Measurements from ENCODE around the gene MARK3. TPM values are rescaled to one million over a fixed set of nuclear protein-coding genes. Genes with fewer than 3 reads are reported as not detected.

MARK3 gene
- total and polyA plus RNA-seq, 2 of the 13 experiments (the other 11 are each of a cell fraction or from before 2014, with no cell fraction given), result 47.7 to 56.6 TPM

DNA sequence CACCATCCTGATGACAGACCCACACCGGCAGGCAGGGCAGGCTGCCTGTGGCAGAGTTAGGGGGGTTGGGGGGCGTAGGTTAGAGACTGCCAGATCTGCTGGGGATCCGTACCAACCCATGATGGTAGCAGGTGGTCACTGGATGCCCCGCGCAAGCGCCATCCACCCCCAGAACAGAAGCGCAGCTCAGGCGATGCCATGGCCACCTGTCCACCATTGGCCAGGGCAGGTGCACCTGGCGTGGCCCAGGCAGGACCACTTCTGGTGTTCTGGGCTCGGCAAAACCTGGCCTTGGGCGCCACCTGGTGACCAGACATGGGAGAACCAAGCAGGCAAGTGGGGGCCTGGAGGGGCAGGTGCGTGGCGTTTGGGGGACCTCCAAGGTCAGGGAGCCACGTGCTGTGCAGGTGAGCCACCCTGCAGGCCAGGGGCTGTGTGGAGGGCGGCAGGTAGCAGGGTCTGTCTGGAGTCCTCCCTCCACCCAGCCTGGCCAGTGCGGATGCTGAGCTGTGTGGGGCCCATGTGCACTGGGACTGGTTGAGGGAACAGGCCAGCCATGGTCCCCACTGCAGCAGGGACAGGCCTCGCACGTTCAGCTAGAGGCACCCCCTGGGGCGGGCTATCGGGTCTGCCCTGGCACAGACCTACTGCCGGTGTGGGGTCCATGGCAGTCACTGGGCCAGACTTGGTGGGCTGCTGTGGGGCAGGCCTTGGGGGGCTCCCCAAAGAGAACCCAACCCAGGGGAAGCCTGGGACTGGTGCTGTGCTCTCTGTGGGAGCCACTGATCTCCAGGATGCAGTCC is 161.6 kb downstream of the MARK3 start (continued):
- TF ChIP-seq MZF1 (CRISPR knock-in tag; IDR thresholded peaks at IDR 0.05; ENCODE audit: borderline replicate concordance) (no peak), ZNF124 (CRISPR knock-in tag; IDR thresholded peaks at IDR 0.05) (no peak), ZNF33A (CRISPR knock-in tag; IDR thresholded peaks at IDR 0.05; ENCODE audit: borderline replicate concordance) (no peak), CEBPB (IDR thresholded peaks at IDR 0.05; ENCODE audit: borderline replicate concordance, low read depth, low read length) (no peak), NR3C1 (CRISPR knock-in tag; IDR thresholded peaks at IDR 0.05) (no peak), ZNF660 (CRISPR knock-in tag; IDR thresholded peaks at IDR 0.05; ENCODE audit: borderline replicate concordance, low read depth) (no peak), U2AF2 (IDR thresholded peaks at IDR 0.05; ENCODE audit: low read depth, low read length) (no peak), BORCS8-MEF2B (CRISPR knock-in tag; IDR thresholded peaks at IDR 0.05) (no peak), ZNF451 (CRISPR knock-in tag; IDR thresholded peaks at IDR 0.05) (no peak), SMARCC2 (IDR thresholded peaks at IDR 0.05) (no peak), KDM3A (CRISPR knock-in tag; IDR thresholded peaks at IDR 0.05; ENCODE audit: low read depth) (0 out of 2 replicates have a peak, but pooled peaks have one; percentile 59), NR2F6 (IDR thresholded peaks at IDR 0.05) (no peak), NR2F6 (CRISPR knock-in tag; IDR thresholded peaks at IDR 0.05) (no peak; the same call in 1 of the 2 replicates), HNRNPH1 (optimal IDR thresholded peaks at IDR 0.05; ENCODE audit: low read depth, low read length) (no peak), NFKB2 (CRISPR knock-in tag; IDR thresholded peaks at IDR 0.05; ENCODE audit: borderline replicate concordance) (peak; percentile 72; the same call in 1 of the 2 replicates), ZNF382 (CRISPR knock-in tag; IDR thresholded peaks at IDR 0.05; ENCODE audit: borderline replicate concordance) (no peak), JUND (CRISPR knock-in tag; IDR thresholded peaks at IDR 0.05) (no peak), ZFP36 (IDR thresholded peaks at IDR 0.05; ENCODE audit: borderline replicate concordance, low read depth, low read length, partially characterized antibody) (no peak), GABPA (IDR thresholded peaks at IDR 0.05; ENCODE audit: low read depth, low read length) (no peak), GABPA (CRISPR knock-in tag; IDR thresholded peaks at IDR 0.05; ENCODE audit: low read depth) (no peak), ZMYM2 (CRISPR knock-in tag; IDR thresholded peaks at IDR 0.05) (no peak)
- TF ChIP-seq, protein P1, sequence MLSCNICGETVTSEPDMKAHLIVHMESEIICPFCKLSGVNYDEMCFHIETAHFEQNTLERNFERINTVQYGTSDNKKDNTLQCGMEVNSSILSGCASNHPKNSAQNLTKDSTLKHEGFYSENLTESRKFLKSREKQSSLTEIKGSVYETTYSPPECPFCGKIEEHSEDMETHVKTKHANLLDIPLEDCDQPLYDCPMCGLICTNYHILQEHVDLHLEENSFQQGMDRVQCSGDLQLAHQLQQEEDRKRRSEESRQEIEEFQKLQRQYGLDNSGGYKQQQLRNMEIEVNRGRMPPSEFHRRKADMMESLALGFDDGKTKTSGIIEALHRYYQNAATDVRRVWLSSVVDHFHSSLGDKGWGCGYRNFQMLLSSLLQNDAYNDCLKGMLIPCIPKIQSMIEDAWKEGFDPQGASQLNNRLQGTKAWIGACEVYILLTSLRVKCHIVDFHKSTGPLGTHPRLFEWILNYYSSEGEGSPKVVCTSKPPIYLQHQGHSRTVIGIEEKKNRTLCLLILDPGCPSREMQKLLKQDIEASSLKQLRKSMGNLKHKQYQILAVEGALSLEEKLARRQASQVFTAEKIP (CRISPR knock-in tag; IDR thresholded peaks at IDR 0.05; ENCODE audit: borderline replicate concordance), result no peak
- TF ChIP-seq, protein P2, sequence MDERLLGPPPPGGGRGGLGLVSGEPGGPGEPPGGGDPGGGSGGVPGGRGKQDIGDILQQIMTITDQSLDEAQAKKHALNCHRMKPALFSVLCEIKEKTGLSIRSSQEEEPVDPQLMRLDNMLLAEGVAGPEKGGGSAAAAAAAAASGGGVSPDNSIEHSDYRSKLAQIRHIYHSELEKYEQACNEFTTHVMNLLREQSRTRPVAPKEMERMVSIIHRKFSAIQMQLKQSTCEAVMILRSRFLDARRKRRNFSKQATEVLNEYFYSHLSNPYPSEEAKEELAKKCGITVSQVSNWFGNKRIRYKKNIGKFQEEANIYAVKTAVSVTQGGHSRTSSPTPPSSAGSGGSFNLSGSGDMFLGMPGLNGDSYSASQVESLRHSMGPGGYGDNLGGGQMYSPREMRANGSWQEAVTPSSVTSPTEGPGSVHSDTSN (CRISPR knock-in tag; IDR thresholded peaks at IDR 0.05), result no peak
- TF ChIP-seq, protein P3, sequence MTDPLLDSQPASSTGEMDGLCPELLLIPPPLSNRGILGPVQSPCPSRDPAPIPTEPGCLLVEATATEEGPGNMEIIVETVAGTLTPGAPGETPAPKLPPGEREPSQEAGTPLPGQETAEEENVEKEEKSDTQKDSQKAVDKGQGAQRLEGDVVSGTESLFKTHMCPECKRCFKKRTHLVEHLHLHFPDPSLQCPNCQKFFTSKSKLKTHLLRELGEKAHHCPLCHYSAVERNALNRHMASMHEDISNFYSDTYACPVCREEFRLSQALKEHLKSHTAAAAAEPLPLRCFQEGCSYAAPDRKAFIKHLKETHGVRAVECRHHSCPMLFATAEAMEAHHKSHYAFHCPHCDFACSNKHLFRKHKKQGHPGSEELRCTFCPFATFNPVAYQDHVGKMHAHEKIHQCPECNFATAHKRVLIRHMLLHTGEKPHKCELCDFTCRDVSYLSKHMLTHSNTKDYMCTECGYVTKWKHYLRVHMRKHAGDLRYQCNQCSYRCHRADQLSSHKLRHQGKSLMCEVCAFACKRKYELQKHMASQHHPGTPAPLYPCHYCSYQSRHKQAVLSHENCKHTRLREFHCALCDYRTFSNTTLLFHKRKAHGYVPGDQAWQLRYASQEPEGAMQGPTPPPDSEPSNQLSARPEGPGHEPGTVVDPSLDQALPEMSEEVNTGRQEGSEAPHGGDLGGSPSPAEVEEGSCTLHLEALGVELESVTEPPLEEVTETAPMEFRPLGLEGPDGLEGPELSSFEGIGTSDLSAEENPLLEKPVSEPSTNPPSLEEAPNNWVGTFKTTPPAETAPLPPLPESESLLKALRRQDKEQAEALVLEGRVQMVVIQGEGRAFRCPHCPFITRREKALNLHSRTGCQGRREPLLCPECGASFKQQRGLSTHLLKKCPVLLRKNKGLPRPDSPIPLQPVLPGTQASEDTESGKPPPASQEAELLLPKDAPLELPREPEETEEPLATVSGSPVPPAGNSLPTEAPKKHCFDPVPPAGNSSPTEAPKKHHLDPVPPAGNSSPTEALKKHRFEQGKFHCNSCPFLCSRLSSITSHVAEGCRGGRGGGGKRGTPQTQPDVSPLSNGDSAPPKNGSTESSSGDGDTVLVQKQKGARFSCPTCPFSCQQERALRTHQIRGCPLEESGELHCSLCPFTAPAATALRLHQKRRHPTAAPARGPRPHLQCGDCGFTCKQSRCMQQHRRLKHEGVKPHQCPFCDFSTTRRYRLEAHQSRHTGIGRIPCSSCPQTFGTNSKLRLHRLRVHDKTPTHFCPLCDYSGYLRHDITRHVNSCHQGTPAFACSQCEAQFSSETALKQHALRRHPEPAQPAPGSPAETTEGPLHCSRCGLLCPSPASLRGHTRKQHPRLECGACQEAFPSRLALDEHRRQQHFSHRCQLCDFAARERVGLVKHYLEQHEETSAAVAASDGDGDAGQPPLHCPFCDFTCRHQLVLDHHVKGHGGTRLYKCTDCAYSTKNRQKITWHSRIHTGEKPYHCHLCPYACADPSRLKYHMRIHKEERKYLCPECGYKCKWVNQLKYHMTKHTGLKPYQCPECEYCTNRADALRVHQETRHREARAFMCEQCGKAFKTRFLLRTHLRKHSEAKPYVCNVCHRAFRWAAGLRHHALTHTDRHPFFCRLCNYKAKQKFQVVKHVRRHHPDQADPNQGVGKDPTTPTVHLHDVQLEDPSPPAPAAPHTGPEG (CRISPR knock-in tag; IDR thresholded peaks at IDR 0.05), result no peak
